Putamen (tissue), 1 donor: ENCODE results near the gene ZDHHC14.

Experiments
- DNase-seq: peaks from one replicate; pipeline ENCODE4 v3.0.0-alpha.2; 2016; ENCODE audit warnings: low spot score

Gene ZDHHC14

DNA sequence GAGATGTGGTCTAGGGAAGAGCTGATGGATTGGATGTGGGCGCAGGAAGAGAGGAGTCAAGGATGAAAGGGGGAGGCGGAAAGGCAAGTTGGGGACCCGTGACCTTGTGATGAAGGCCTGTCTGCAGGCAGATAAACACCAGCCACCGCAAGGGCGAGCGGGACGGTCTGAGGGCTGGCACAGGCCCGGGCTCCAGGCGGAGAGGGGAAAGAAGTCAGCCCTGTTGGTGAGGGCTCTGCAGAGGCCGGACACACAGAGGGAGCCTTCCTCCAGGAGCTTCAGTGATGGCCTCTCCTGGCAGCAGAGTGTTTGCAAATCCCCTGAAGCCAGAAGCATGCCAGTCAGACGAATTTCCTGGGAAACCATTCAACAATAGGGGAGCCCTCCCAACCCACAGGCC lies 112.2 kb downstream of the ZDHHC14 start:
- no peak for DNase-seq

GRCh38 chr6:157493576-157493975 lies 112.6 kb downstream of the ZDHHC14 start:
- no peak for DNase-seq

DNA sequence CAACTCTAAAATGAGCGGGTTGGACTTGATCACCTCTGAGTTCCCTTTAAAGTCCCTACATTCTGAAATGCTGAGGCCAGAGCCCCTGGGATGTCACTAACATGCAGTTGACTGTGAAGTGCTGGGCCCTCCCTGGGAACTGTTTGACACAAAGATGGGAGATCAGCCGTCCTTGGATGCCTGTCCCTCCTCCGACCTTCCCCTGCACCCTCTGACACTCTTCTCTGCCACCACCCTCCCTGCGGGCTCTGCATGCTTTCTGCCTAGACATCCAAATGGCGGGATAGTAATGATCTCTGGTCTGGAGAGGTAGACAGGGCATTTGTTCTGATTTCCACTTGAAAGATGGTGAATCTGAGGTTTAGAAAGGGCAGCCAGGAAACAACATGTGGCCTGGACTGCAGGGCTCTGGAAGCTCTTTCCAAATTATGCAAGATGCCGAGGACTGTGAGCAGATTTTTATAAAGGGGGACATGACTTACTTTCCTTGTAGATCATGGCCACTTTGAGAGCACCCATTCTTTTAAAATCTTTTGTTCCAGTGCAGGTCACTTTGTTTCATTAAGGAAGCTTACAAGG lies 113.2 kb downstream of the ZDHHC14 start:
- DNase-seq, result no peak

DNA sequence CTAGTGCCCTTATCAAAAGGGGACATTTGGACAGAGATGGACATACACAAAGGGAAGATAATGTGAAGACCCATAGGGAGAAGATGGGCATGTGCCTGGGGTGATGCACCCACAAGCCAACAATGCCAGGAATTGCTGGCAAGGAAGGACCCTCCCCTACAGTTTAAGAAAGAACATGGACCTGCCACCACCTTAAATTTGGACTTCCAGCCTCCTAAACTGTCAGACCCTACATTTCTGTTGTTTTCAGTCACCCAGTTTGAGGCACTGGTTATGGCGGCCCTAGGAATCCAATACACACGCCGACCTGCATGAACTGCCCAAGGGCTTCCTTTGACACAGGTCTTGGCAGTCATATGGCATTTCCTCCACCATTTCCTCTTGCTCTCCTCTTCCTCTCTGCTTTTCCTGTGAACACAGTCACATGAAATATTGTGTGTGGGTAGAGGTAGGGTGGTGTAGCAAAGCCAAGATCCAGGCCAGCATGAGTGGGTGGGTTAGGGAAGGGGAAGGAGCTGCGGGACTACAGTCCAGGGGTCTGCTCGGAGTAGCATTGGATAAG lies 115.6 kb downstream of the ZDHHC14 start:
- no peak for DNase-seq

GRCh38 chr6:157497579-157497978 lies 116.6 kb downstream of the ZDHHC14 start:
- DNase-seq, result no peak

GRCh38 chr6:157498817-157499216 lies 117.8 kb downstream of the ZDHHC14 start:
- DNase-seq, result no peak

DNA sequence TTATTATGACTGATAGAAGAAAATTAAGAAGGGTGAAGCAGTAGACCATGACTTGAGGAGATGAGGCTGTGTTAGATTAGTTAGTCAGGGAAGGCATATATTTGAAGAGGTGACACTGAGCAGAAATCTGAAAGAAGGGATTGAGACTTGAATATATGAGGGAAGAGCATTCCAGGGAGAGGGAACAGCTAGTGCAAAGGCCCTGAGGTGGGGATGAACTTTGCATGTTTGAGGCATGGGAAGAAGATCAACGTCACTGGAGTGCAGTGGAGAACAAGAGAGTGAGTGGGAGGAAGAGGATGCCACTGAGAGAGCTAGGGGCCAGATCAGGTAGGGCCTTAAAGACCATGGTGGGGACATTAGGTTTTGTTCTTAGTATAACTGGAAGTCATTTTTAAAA lies 119.0 kb downstream of the ZDHHC14 start:
- no peak for DNase-seq

GRCh38 chr6:157503018-157503747 lies 122.2 kb downstream of the ZDHHC14 start:
- peak; percentile 62 for DNase-seq

DNA sequence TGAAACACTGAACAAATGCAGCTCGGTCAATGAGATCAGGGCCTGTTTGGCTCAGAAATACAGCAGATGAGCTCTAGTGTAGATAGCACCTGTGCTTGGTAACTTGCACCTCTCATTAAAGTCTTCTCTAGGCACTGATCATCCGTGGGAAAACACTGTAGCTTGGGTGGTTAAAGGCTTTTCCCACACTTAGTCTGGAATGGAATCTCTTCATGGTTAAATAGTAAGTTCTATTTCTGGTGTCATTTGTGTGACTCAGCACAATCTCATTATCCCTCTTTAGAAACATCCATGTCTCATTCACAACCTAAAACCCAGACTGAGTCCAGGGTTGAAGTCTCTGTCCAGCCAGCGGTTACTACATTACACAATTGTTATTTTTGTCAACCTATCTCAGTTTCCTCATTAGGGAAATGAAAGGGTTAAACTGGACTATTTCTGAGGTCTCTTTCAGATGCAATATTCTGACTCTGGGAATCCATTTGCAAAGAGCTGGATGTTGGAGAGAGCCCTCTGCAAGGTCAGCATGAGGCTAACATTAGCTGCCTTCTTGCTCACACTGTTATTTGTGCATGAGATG lies 125.0 kb downstream of the ZDHHC14 start:
- no peak for DNase-seq

GRCh38 chr6:157510323-157511188 lies 129.6 kb downstream of the ZDHHC14 start:
- DNase-seq, result no peak

DNA sequence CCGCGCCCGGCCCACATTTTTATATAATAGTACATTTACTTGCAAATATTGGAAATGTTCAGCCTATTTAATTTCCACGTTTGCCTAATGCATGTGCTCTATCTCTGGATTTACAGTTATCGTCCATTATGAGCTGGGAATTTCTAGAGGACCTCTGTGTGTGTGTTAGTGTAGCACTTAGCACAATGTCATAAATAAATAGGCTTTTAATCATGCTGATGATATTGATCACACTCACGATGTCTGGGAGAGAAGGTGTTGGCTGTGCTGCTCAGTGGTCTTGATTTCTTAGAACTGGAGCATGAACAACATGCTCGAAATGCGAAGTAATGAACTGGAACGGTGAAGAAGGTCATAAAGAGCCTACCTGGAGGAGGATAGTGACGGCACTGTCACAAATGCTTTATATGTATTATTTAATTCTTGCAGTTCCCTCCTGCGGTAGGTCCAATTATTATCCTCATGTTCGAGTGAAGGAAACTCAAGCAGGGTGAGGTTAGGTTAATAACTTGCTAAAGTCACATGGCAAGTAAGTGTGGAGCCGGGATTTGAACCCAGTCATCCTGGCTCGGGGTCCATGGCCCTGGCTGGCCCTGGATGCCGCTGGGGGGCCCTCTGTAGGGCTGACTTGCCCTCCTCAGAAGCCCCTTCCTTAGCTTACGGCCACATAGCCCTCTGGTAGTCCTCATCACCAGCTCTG lies 130.8 kb downstream of the ZDHHC14 start:
- no peak for DNase-seq

- DNase-seq, result no peak
Observed at GRCh38 chr6:157512382-157512682, 131.3 kb downstream of the ZDHHC14 start.

GRCh38 chr6:157513004-157513603 lies 132.1 kb downstream of the ZDHHC14 start:
- DNase-seq, result no peak

DNA sequence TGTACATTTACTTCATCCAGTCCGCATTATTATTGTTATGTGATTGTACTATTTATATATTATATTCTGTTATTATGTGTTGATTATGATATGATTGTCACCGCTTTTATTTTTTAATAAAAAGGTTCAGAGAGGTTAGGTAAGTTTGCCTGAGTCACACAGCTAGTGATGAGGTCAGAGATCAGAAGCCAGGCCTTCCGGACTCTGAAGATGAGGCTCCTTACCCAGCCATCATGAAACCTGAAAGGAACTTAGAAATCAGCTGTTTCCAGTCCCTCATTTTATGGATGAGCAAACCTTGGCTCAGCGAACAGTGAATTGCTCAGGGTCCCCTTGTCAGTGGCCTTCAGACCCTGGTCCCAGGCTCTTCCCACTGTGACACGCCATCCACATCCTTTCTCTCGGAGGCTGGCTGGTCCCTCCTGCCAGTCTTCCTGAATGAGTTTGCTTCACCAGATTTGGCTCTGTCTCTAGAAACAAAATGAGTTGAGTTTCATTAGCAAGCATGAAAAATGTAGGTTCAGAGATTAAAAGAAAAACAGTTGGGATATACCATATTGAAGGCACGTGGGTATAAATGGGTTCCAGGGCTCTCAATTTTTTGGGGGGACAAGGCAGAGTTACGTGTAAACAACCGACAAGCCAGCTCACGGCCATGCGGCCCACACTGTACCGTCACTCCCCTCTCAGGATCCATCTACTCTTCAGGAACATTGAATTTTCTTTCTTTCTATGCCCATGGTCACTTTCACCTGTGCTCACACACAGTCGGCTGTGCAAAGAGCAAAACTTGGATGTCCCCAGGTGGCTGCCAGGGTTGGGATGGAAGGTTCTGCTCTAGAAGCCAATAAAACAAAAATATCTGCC lies 132.9 kb downstream of the ZDHHC14 start:
- no peak for DNase-seq

DNA sequence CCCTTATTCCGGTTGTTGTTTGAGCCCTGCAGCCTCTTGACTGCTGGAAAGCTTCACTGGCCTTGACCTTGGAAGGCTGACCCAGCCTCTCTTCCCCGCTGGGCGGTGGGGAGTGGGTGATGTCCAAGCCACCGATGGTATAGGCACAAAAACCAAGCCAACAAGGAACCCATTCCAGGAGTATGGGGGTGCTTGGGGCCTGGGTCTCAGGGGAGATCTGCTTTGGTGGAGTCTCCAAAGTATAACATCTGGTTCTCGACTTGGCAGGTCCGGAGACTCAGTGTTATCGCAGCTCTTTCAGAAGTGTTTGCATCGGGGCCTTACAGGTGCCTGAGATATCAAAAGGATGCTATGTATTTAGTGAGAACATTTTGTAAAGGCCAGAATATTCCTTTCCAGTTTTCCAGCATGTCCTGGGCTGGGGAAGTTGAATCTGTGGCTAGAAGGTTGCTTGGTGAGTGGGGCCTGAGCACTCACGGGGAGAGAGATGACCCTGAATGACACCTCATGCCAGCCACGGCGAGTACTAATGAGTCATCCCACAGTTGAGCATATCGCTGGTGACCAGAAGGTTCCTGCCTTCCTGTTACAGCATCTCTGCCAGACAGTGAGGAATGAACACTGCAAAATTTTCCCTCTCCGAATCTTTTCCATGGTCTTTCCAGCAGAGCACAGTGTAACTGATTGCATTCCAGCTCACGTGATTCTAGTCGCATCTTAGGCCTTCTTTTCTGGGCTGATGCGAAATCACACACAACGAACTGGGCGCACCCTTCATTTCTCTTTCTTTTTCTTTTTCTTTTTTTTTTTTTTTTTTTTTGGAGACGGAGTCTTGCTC lies 133.9 kb downstream of the ZDHHC14 start:
- no peak for DNase-seq

DNA sequence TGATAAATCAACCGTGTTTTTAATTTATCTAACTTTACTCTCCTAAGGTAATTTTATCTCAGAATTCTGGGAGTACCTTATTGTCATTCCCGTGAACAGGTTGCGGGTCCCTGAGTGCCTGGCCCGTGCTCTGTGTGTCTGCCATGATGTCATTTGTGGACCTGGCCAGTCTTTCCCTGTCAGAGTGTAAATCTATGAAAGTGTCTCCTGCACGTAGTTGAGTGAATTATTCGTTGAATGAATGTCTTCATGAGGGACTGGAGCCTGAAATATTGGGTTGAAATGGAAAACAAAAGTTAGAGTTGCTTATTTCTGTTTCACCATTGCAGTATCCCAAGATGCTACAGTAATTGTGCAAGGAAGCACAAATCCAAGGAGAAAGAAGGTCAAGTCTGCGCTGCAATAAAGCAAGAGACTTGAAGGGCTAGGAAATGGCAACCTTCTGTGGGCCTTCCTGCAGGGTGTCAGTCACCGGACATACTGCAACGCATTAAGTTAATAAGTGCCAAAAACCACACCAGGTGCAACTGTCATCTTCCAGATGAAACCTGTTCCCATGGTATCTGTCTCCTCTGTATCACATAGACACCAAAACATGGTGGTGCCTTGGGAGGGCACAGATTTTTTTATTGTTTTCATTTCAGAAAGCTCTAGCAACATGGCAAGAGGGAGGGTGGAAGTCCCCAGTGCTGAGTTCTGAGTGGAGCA lies 135.5 kb downstream of the ZDHHC14 start:
- no peak for DNase-seq

DNA sequence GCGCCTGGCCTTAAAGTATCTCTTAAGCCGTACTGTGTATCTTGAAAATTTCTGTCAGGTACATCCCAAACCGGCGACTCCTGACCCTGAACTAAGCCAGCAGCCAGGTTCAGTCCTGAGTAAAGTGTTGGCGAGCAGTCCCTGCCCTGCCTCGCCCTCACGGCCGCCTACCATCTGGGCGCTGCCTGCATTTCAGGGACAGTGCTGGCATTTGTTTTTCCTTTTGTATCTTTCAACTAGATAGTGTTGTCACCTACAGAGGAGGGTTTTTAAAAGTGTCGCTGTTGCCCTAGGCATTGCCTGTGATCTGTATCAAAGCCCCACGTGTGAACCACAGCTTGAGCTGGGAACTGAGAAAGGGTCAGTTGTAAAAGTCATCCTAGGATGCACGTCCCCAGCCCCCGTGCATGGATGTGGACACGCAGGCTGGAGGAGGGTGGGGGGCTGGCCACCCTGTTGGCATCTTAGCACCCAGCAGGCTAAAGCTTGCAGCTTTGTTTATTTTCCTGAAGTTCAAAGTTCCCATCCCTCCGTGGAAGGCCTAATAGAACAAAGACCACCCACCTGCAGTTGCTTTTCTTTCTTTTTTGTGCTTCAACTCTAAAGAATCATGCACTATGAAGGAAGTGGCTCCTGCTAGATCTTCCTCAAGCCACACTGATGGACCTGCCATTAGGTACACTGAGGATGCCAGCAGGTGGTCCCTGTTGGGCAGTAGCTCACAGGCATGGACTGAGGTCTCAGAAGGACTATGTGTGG lies 136.8 kb downstream of the ZDHHC14 start:
- DNase-seq, result no peak
